IPS-18a (cell line): Measurements from ENCODE around the gene ATP8A1.
"Not testable (repeated sequence)": the region's sequence is repeated elsewhere in the genome, so short reads cannot be mapped to it uniquely, and the experiment has no call there.

Source experiments
- H3K27ac ChIP-seq: one replicate; pipeline ENCODE4 v1.5.1; 2013; ENCODE audit warnings: low read length
- H3K27me3 ChIP-seq: one replicate; pipeline ENCODE4 v1.6.1; 2013; ENCODE audit warnings: mild to moderate bottlenecking, low read length; ENCODE audit not compliant: control insufficient read depth, insufficient read depth
- H3K36me3 ChIP-seq: one replicate; pipeline ENCODE4 v1.6.1; 2013; ENCODE audit warnings: low read depth, low read length; ENCODE audit not compliant: control insufficient read depth
- H3K4me1 ChIP-seq: one replicate; pipeline ENCODE4 v1.6.1; 2013; ENCODE audit warnings: low read depth, low read length; ENCODE audit not compliant: control insufficient read depth
- H3K4me3 ChIP-seq: one replicate; pipeline ENCODE4 v1.5.1; 2013; ENCODE audit warnings: low read length
- H3K9ac ChIP-seq: one replicate; pipeline ENCODE4 v1.6.1; 2013; ENCODE audit warnings: mild to moderate bottlenecking, low read length, moderate library complexity
- H3K9me3 ChIP-seq: one replicate; pipeline ENCODE4 v1.6.1; 2013; ENCODE audit warnings: low read depth, low read length; ENCODE audit not compliant: control insufficient read depth

The ATP8A1 gene

DNA sequence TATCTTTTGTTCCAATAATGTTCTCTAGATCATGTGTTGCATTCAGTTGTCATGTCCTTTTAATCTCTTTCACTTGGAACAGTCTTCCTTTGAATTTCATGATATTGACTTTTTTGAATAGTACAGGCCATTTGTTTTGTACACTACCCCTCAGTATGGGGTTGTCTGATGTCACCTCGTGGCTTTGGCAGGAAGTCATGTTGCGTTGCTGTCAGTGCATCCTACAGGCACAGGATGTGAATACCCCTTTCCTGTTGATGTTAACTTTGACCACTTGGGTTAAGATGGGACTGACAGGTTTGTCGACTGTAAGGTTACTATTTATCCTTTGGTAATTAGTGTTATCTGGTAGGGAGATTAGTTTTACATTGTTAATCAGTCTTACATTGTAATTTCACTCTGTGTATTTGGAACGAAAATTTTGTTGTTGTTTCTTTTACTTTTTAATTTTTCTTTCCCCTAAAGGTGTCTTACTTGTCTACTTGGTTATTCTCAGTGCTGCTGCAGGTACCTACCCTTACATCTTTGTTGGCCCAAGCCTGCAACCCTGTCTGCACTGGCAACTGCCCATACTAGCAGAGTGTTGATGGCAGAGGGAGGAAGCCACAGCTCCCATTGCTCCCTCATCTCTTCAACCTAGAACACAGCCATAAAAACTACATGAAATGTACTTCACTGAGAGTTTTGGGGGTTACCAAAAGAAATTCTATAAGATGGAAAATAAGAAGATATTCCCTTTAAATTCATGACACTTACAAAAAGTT, 14.7 kb upstream of the ATP8A1 start:
- H3K4me1 ChIP-seq = peaks cover 5% of the 10 kb centered on the region
- no peak overlapping the region for H3K4me3 ChIP-seq
- H3K9ac ChIP-seq = no peak overlapping the region
- H3K9me3 ChIP-seq = no peaks in the 10 kb centered on the region
- no peaks in the 10 kb centered on the region for H3K27me3 ChIP-seq
- no peaks in the 10 kb centered on the region for H3K36me3 ChIP-seq
- H3K27ac ChIP-seq = no peak overlapping the region

DNA sequence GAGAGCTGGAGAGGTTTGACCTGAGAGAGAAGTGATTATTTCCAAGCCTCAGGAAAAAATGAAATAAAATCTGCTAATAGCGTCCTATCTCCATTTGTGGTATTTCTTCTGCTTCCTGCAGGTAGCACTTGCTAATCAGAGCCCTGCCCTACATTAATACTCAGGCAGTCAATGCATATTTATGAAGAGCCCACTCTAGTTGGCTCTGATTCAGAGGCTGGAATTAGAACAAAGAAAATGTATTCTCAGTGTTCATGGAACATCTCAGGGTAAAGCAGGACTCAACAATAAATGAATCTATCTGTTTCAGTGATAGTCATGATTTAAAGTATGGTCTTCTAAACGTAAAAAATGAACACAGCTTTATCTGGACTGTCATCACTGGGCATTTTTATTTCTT, 1.4 kb upstream of the ATP8A1 start:
- peaks cover 14% of the 10 kb centered on the region for H3K27me3 ChIP-seq
- H3K9me3 ChIP-seq = no peaks in the 10 kb centered on the region
- H3K27ac ChIP-seq = no peak overlapping the region
- H3K36me3 ChIP-seq = no peaks in the 10 kb centered on the region
- H3K4me3 ChIP-seq = peak overlapping the region; percentile 50
- peak overlapping the region; percentile 84 for H3K9ac ChIP-seq
- H3K4me1 ChIP-seq = peaks cover 25% of the 10 kb centered on the region

DNA sequence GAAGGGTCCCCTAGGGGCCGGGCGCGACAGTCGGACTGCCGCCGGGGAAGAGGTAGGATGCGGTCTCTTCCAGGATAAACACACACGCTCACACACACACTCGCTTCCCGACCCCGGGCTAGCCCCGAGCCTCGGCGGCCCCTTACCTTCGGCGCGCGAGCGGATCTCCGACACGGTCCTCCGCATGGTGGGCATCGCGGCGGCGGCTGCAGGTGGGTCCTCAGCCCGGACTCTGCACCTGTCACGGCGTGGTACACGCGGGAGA, 294 bp downstream of the ATP8A1 start:
- peaks cover 14% of the 10 kb centered on the region for H3K27me3 ChIP-seq
- no peaks in the 10 kb centered on the region for H3K9me3 ChIP-seq
- H3K27ac ChIP-seq = no peak overlapping the region
- H3K36me3 ChIP-seq = no peaks in the 10 kb centered on the region
- H3K9ac ChIP-seq = peak overlapping the region; percentile 54
- peaks cover 25% of the 10 kb centered on the region for H3K4me1 ChIP-seq
- H3K4me3 ChIP-seq = peak overlapping the region; percentile 91

DNA sequence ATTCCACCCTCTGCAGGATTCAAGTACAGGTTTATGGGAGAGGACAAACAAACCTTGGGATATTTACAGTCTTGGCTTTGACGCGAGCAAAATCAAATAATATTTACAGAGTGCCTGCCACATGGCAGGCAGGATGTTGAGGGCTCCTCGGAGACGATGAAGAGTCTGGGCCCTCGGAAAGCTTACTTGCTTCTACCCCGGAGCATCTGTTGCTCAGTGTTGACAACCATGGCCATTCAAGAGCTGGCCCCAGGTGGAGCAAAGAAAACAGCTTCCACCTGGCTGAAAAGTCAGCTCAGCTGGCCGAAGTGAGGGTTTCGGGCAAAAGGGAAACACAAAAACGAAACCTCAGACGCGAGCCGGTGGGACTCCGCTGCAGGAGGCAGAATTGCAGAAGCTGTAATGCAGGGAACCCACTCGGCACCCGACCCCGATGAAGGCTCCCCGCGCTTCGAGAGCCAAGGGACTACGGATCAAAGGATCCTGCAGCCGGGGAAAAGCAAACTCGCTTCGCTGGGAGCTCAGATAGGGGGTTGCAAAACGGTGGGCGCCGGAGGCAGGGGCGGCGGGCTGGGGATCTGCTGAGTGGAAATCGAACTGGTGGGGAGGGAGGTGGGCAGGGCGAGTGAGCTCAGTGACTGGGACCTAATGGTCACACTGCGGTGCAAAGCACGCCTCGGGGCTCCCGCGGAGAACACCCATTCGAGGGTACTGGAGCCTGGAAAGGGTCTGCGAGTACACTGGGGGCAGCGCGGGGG, 805 bp downstream of the ATP8A1 start:
- Histone ChIP-seq H3K4me1 (peaks cover 25% of the 10 kb centered on the region), H3K9ac (peak overlapping the region; percentile 54), H3K9me3 (no peaks in the 10 kb centered on the region), H3K36me3 (no peaks in the 10 kb centered on the region), H3K4me3 (peak overlapping the region; percentile 91), H3K27me3 (peaks cover 14% of the 10 kb centered on the region), H3K27ac (no peak overlapping the region)

DNA sequence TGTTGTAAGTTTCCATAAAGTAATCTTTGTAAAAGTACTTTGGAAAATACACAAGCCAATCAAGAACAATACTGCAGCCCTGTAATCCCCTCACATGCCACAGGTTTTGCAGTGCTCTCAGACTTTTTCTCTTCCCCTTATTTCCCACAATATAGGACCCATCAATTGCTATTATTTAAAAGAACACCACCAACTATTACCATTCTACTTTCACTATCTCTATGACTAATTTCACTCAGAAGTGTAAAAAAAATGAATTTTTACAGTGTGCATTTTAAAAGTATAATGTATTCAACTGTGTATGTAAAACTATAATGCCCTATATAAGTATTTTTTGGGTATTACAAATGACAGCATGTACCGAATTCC, 1.7 kb downstream of the ATP8A1 start:
- no peaks in the 10 kb centered on the region for H3K9me3 ChIP-seq
- H3K4me1 ChIP-seq = peaks cover 25% of the 10 kb centered on the region
- peaks cover 14% of the 10 kb centered on the region for H3K27me3 ChIP-seq
- no peak overlapping the region for H3K9ac ChIP-seq
- no peaks in the 10 kb centered on the region for H3K36me3 ChIP-seq
- no peak overlapping the region for H3K27ac ChIP-seq
- H3K4me3 ChIP-seq = peak overlapping the region; percentile 91

DNA sequence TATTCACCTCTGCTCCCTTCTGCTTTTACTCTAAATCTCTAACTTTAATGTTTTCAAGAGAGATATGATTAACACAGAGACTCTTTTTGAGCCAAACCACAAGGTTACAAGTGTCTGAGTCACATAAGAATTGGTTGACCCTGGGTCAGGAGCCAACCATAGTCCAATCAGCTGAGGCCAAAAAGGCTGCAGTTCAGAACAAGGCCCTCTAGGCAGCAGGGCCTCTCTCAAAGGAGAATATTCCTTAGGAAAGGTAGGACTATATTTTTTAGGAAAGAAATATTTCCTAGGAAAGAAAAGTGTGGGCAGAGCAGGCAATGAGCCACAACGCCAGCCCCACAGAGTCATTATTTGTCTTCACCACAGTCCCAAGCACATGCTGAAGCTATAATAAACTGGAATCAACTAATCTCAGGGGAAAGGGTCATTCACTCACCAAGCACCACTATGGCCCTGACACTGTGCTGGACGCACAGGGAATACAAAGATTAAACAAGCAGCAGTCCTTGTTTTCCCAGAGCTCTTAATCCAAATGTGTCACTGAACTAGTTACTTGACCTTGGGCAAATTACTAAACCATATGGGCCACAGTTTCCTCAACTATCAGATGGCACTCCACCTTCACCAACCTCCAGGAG, 2.2 kb downstream of the ATP8A1 start:
- no peak overlapping the region for H3K9ac ChIP-seq
- H3K27ac ChIP-seq = no peak overlapping the region
- no peaks in the 10 kb centered on the region for H3K36me3 ChIP-seq
- H3K4me1 ChIP-seq = peaks cover 25% of the 10 kb centered on the region
- H3K4me3 ChIP-seq = no peak overlapping the region
- H3K27me3 ChIP-seq = peaks cover 14% of the 10 kb centered on the region
- no peaks in the 10 kb centered on the region for H3K9me3 ChIP-seq

DNA sequence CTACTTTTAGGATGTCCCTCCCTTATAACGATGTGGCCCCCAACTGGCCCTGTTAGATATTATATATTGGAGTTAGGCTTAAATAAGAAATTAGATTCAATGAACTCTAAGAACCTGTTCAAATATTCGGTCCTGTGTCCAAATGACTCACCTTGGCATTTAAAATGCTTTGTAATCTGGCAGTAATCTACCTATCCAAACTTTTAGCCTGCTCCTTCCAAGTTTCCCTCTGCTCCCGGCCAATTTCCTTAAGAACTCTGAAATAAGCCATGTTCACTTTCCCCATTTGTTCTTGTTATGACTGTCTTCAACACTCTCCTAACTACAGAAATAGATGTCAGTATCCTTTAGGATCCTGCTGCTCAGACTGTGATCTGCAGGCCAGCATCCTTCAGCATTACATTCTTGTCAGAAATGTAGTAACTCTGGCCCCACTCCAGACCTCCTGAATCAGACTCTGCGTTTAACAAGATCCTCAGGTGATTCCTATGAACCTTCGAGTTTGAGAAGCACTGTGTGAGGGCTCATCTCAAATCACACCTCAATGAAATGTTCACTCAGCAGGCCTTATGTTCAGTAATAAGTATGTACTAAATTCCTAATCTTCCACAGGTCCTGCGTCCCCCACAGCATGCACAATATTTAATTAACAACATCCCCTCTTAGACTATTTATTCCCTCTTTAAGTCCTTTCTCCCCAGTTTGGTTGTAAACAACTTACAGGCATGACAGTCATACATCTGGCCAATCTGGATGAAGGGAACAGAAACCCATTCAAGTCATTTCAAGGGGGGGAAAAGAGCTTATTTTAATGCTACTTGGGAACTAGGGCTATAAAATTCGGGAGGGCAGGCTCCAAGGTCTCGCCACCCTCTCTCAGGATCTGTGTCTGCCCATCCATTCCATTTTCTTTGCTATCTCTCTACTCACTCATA, 3.0 kb downstream of the ATP8A1 start:
- H3K9me3 ChIP-seq = no peaks in the 10 kb centered on the region
- no peaks in the 10 kb centered on the region for H3K36me3 ChIP-seq
- H3K4me3 ChIP-seq = no peak overlapping the region
- no peak overlapping the region for H3K9ac ChIP-seq
- peaks cover 14% of the 10 kb centered on the region for H3K27me3 ChIP-seq
- no peak overlapping the region for H3K27ac ChIP-seq
- H3K4me1 ChIP-seq = peaks cover 23% of the 10 kb centered on the region

DNA sequence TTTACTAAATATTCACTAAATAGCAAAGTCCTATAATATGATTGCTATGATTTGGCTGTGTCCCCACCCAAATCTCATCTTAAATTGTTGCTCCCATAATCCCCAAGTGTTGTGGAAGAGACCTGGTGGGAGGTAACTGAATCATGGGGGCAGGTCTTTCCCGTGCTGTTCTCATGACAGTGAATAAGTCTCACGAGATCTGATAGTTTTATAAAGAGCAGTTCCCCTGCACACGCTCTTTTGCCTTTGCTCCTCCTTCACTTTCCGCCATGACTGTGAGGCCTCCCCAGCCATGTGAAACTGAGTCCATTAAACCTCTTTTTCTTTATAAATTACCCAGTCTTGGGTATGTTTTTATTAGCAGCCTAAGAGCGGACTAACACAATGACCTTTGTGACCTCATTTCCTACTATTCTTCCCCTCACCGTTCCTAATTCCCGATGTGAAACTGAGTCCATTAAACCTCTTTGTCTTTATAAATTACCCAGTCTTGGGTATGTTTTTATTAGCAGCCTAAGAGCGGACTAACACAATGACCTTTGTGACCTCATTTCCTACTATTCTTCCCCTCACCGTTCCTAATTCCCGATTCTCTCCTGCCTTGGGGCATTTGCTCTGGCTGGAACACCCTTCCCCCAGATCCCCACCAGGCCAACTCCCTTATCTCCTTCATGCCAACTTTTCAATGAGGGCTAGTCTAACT, 4.2 kb downstream of the ATP8A1 start:
- peaks cover 14% of the 10 kb centered on the region for H3K27me3 ChIP-seq
- H3K27ac ChIP-seq, H3K9me3 ChIP-seq, H3K36me3 ChIP-seq, H3K4me3 ChIP-seq, H3K9ac ChIP-seq: not testable (repeated sequence)
- H3K4me1 ChIP-seq = peaks cover 10% of the 10 kb centered on the region

DNA sequence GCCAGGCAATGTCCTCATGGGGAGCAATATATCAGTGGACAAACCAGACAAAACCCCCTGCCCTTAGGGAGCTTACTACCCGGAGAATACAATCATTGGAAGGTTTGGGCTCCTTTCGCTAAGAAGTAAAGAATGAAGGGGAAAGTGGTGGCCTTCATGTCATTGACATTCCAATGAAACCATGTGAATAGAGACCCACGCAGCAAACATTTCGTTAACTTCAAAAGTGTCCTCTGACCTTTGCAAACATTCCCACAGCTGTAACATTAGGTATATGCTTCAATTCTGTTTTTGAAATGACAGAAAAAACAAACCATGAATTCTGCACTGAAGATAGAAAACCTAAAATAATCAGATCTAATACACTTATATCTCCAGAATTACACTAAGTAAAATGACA, 7.0 kb downstream of the ATP8A1 start:
- Histone ChIP-seq H3K27me3 (peaks cover under 1% of the 10 kb centered on the region), H3K27ac (no peak overlapping the region), H3K9ac (no peak overlapping the region), H3K36me3 (no peaks in the 10 kb centered on the region), H3K9me3 (no peaks in the 10 kb centered on the region), H3K4me1 (no peaks in the 10 kb centered on the region), H3K4me3 (no peak overlapping the region)

DNA sequence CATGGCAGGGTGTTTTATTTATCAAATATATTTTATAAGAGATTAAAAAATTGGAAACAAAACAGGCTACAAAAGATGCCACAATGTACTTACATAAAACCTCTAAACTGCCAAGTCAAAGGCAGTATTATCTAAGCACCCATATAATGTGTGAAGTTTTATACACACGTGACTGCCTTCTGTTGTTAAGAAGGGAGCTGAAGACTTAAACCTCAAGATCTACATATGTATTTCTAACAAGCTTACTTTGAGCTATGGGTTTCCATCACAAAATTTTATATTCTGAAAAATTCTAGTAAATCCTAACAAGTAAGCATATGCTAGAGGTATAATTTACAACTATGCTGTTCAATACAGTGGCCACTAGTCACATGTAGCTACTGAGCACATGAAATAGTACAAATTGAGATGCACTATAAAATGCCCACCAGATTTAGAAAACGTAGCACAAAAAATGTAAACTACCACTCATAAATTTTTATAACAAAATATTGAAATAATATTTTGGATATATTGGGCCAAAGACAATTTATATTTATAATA, 9.8 kb downstream of the ATP8A1 start:
- Histone ChIP-seq H3K4me3 (no peak overlapping the region), H3K27me3 (no peaks in the 10 kb centered on the region), H3K36me3 (no peaks in the 10 kb centered on the region), H3K27ac (no peak overlapping the region), H3K9me3 (no peaks in the 10 kb centered on the region), H3K9ac (no peak overlapping the region), H3K4me1 (no peaks in the 10 kb centered on the region)
